ENCODE data around the gene DTNB. TPM values are rescaled to one million over a fixed set of nuclear protein-coding genes. Genes with fewer than 3 reads are reported as not detected.
A peak's percentile ranks its signal among the peaks of the same experiment; 100 is the strongest.
"Not testable (repeated sequence)": the region's sequence is repeated elsewhere in the genome, so short reads cannot be mapped to it uniquely, and the experiment has no call there.

DTNB gene
- total and polyA plus RNA-seq, 12 donors, result 4.7 to 27.5 (median 9.4) TPM

DNA sequence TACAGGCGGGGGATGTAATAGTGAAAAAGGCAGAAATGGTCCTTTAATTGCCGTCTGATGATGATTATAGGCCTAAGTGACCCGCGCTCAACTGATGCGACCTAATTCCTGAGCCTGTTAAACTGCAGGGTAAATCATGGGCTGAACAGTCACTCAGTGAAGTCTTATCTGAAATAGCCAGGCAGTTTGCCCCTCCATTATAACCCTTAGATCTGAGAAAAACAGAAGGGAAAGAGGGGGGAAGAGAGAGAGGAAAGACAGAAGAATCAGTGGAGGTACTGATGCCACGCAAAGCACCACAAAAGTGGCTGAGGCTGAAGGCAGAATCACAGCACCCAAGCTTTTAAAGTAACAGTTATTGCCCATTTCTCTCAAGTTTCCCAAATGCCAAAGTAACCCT, 258.6 kb downstream of the DTNB start:
- H3K4me1 ChIP-seq (replicated peaks in 1 of 2), result no peaks in the 10 kb centered on the region
- TF ChIP-seq POLR2A (IDR thresholded peaks at IDR 0.05), result no peak
- TF ChIP-seq, protein P1, sequence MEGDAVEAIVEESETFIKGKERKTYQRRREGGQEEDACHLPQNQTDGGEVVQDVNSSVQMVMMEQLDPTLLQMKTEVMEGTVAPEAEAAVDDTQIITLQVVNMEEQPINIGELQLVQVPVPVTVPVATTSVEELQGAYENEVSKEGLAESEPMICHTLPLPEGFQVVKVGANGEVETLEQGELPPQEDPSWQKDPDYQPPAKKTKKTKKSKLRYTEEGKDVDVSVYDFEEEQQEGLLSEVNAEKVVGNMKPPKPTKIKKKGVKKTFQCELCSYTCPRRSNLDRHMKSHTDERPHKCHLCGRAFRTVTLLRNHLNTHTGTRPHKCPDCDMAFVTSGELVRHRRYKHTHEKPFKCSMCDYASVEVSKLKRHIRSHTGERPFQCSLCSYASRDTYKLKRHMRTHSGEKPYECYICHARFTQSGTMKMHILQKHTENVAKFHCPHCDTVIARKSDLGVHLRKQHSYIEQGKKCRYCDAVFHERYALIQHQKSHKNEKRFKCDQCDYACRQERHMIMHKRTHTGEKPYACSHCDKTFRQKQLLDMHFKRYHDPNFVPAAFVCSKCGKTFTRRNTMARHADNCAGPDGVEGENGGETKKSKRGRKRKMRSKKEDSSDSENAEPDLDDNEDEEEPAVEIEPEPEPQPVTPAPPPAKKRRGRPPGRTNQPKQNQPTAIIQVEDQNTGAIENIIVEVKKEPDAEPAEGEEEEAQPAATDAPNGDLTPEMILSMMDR (IDR thresholded peaks at IDR 0.05), result no peak

DNA sequence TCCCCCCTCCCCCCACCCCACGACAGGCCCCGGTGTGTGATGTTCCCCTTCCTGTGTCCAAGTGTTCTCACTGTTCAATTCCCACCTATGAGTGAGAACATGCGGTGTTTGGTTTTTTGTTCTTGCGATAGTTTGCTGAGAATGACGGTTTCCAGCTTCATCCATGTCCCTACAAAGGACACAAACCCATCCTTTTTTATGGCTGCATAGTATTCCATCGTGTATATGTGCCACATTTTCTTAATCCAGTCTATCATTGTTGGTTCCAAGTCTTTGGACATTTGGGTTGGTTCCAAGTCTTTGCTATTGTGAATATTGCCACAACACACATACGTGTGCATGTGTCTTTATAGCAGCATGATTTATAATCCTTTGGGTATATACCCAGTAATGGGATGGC, 260.0 kb downstream of the DTNB start:
- WGBS, 4 donors, result 90 to 98% (median 94%) methylated on average over 5 to 7 of the region's 7 CpGs
- DNase-seq; intact Hi-C loops (cut with DNase I): not testable (repeated sequence)

More for the DNA sequence above, 258.6 kb downstream of the DTNB start:
- intact Hi-C loops (cut with DNase I), result no loop called here
- no peak for DNase-seq
- no peaks in the 10 kb centered on the region for H3K27me3 ChIP-seq
- 94 to 98% (median 97%) methylated on average over 6 of the region's 6 CpGs for WGBS, 4 donors
- H3K36me3 ChIP-seq (replicated peaks in 1 of 2), result no peaks in the 10 kb centered on the region
- no peak overlapping the region for H3K27ac ChIP-seq
- no peak overlapping the region for H3K4me3 ChIP-seq
- H3K9me3 ChIP-seq (replicated peaks in 1 of 3), result no peaks in the 10 kb centered on the region

DNA sequence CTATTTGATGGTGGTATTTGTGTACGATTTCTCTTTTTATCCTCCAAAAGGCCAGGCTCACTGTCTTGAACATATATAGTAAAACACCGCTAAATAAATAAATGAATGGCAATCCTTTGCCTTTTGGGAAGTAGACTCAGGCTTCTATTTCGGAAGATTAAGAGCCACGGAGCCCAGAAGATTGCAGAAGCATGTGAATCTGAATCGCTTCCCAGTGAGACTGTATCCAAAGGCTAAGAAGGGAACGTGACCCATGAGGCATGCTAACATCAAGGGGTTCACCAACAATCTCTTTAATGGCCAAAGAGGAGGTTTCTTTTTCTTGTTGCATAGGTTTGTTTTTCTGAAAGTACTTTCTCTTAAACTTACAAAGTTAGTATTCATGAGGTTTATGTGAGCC, 261.6 kb downstream of the DTNB start:
- no peak for DNase-seq
- WGBS, 4 donors, result 70 to 76% (median 71%) methylated on average over 6 of the region's 6 CpGs
- Histone ChIP-seq H3K4me1 (replicated peaks in 1 of 2) (no peaks in the 10 kb centered on the region), H3K4me3 (no peak overlapping the region), H3K27me3 (no peaks in the 10 kb centered on the region), H3K36me3 (replicated peaks in 1 of 2) (no peaks in the 10 kb centered on the region), H3K9me3 (replicated peaks in 1 of 3) (no peaks in the 10 kb centered on the region), H3K27ac (no peak overlapping the region)
- TF ChIP-seq POLR2A (IDR thresholded peaks at IDR 0.05), result no peak
- TF ChIP-seq, protein P1 (IDR thresholded peaks at IDR 0.05), result no peak
- intact Hi-C loops (cut with DNase I), result no loop called here

More for the DNA sequence above, 260.0 kb downstream of the DTNB start:
- not testable (repeated sequence) for H3K36me3 ChIP-seq (replicated peaks in 1 of 2); H3K27ac ChIP-seq; H3K27me3 ChIP-seq; H3K9me3 ChIP-seq (replicated peaks in 1 of 3); H3K4me3 ChIP-seq; H3K4me1 ChIP-seq (replicated peaks in 1 of 2)

DNA sequence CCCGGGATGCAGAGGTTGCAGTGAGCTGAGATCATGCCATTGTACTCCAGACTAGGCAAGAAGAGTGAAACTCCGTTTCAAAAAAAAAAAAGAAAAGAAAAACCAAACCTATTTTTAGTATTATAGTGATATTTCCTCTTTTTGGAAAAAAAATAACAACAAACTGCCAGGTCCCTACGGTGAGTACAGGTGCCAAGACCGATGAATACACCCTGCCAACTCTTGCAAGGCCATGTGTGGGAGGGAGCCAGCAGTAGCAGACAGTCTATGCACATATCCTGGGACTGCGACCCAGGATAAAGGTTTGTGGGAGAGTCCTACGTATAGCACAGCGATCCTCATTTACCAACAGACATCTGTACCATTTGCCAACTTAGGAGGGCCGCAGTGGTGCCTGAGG, 262.1 kb downstream of the DTNB start:
- Histone ChIP-seq H3K27ac (no peak overlapping the region), H3K4me3 (no peak overlapping the region), H3K9me3 (replicated peaks in 1 of 3) (no peaks in the 10 kb centered on the region), H3K4me1 (replicated peaks in 1 of 2) (no peaks in the 10 kb centered on the region), H3K36me3 (replicated peaks in 1 of 2) (no peaks in the 10 kb centered on the region), H3K27me3 (no peaks in the 10 kb centered on the region)
- 40 to 55% (median 42%) methylated on average over 7 to 8 of the region's 8 CpGs for WGBS, 4 donors
- DNase-seq, result peak in 5 of 7 donors; percentile 20 to 36 (median 25)
- intact Hi-C loops (cut with DNase I), result no loop called here
- TF ChIP-seq, protein P1 (IDR thresholded peaks at IDR 0.05), result no peak
- TF ChIP-seq POLR2A (IDR thresholded peaks at IDR 0.05), result no peak

DNA sequence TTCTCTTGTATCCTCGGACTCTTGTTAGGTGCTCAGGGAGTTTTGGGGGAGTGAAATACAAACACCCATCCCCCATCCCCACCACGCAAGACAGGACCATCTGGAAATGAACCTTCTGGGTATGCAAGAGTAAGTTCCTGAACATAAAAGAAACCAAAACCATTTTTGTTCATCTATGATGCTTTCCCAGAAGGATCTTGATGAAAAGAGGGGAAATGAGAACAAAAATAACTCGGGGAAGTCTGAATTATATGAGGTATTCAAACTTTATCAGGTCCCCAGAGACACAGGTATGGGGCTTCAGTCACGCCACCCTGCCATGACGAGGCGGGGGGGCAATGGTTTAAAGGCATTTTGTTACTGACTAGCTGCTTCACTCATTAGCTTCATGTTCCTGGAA, 263.0 kb downstream of the DTNB start:
- intact Hi-C loops (cut with DNase I), result no loop called here
- no peak overlapping the region for H3K4me3 ChIP-seq
- H3K36me3 ChIP-seq (replicated peaks in 1 of 2), result no peaks in the 10 kb centered on the region
- no peak overlapping the region for H3K27ac ChIP-seq
- H3K9me3 ChIP-seq (replicated peaks in 1 of 3), result no peaks in the 10 kb centered on the region
- TF ChIP-seq, protein P1 (IDR thresholded peaks at IDR 0.05), result no peak
- no peak for TF ChIP-seq POLR2A (IDR thresholded peaks at IDR 0.05)
- WGBS, 4 donors, result 81 to 88% (median 84%) methylated on average over 6 of the region's 6 CpGs
- H3K27me3 ChIP-seq, result no peaks in the 10 kb centered on the region
- no peaks in the 10 kb centered on the region for H3K4me1 ChIP-seq (replicated peaks in 1 of 2)
- no peak for DNase-seq
